Gastroesophageal sphincter (tissue), 4 donors: ENCODE measurements around the gene ATP1A2. TPM values are rescaled to one million over a fixed set of nuclear protein-coding genes. Genes with fewer than 3 reads are reported as not detected.

Source experiments
- ATAC-seq: fragments of 150-250 bp; one replicate; pipeline ENCODE4 v1.9.1; 2016; ENCODE audit warnings: mild to moderate bottlenecking, moderate library complexity
- H3K27ac ChIP-seq, 4 donors: fragments of 200-600 bp; sonication (generic) in 3 of 4; 1 replicate in 3 of 4; 2 replicates in 1 of 4; pipeline ENCODE4 v1.5.1; 2016 to 2019
- H3K27me3 ChIP-seq: fragments of 200-600 bp; sonication (generic); one replicate; pipeline ENCODE4 v1.5.1; 2019
- H3K36me3 ChIP-seq, 2 donors: fragments of 200-600 bp; sonication (generic); one replicate each; pipeline ENCODE4 v1.5.1; 2019; ENCODE audit warnings: control low read depth in 1 of 2
- H3K4me1 ChIP-seq, 3 donors: fragments of 200-600 bp; sonication (generic); 1 replicate in 2 of 3; 2 replicates in 1 of 3; pipeline ENCODE4 v1.5.1; 2016 to 2019; ENCODE audit warnings: control low read depth in 2 of 3
- H3K4me3 ChIP-seq, 2 donors: fragments of 200-600 bp; sonication (generic); one replicate each; pipeline ENCODE4 v1.5.1; 2019; ENCODE audit warnings: mild to moderate bottlenecking in 1 of 2, moderate library complexity in 1 of 2
- H3K9me3 ChIP-seq, 3 donors: fragments of 200-600 bp; sonication (generic); one replicate each; pipeline ENCODE4 v1.5.1; 2017 to 2019; ENCODE audit warnings: control low read depth in 2 of 3
- CTCF ChIP-seq, 4 experiments: fragments of 200-600 bp in 2 of 4; fragments of 450-650 bp in 2 of 4; sonication (generic) in 1 of 4; IDR thresholded peaks; one replicate each; pipeline ENCODE4 v1.5.1; 2017 to 2019; ENCODE audit warnings: antibody characterized with exemption in 4 of 4, mild to moderate bottlenecking in 2 of 4, moderate library complexity in 2 of 4
- EP300 ChIP-seq: sonication (generic); formaldehyde crosslinking; IDR thresholded peaks from one replicate; pipeline ENCODE4 v1.6.1; 2017; ENCODE audit warnings: antibody characterized with exemption, mild to moderate bottlenecking
- POLR2A ChIP-seq, 2 donors: fragments of 450-650 bp; IDR thresholded peaks; one replicate each; pipeline ENCODE4 v1.6.1; 2017; ENCODE audit warnings: antibody characterized with exemption in 2 of 2, mild to moderate bottlenecking in 2 of 2, moderate library complexity in 1 of 2
- POLR2AphosphoS5 ChIP-seq: sonication (generic); formaldehyde crosslinking; IDR thresholded peaks from one replicate; pipeline ENCODE4 v1.6.1; 2017; ENCODE audit warnings: antibody characterized with exemption
- WGBS, 2 donors: methylation state at CpG; one replicate each; pipeline ENCODE4 v1.1.5; 2018; ENCODE audit warnings: low coverage in 1 of 2; 5-methylcytosine and 5-hydroxymethylcytosine counted together
- total RNA-seq, 4 donors: library from RNA; depleted of rRNA; stranded (reverse); fragments of >200 nt; gene quantifications; one replicate each; pipeline ENCODE4 v1.1.0, GENCODE V29; 2016

The ATP1A2 gene
- total RNA-seq, 4 donors from 2014 or later: 100 to 348 (median 142) TPM

GRCh38 chr1:160171980-160172379 is 56.4 kb downstream of the ATP1A2 start:
- Histone ChIP-seq H3K27me3 (no peaks in the 10 kb centered on the region), H3K4me1 (no peaks in the 10 kb centered on the region), H3K9me3 (no peaks in the 10 kb centered on the region), H3K36me3 (no peaks in the 10 kb centered on the region), H3K27ac (no peak overlapping the region), H3K4me3 (no peak overlapping the region)
- TF ChIP-seq EP300: no peak
- no peak for TF ChIP-seq POLR2AphosphoS5
- no peak for TF ChIP-seq POLR2A (IDR thresholded peaks at IDR 0.05)
- no peak for TF ChIP-seq CTCF (IDR thresholded peaks at IDR 0.05)
- ATAC-seq: no peak
- WGBS, 2 donors: 34 to 72% methylated on average over 8 to 9 of the region's 9 CpGs

DNA sequence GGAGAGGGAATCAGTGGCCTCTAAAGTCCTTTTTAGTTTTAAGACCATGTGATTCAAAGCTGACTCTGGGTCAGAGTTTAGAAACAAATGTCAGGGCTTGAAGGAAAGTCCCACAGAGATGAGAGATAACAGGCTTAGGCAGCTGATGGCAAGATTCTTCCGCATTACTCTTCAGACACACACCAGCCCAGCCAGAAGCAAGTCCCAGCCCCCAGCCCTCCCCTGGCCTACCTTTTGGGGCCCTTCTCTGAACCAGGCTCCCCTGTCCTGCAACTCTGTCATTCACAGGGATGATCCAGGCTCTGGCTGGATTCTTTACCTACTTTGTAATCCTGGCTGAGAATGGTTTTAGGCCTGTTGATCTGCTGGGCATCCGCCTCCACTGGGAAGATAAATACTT is 61.7 kb downstream of the ATP1A2 start:
- Histone ChIP-seq H3K4me1 (no peaks in the 10 kb centered on the region), H3K4me3 (no peak overlapping the region), H3K27ac (no peak overlapping the region), H3K36me3 (no peaks in the 10 kb centered on the region), H3K9me3 (no peaks in the 10 kb centered on the region), H3K27me3 (no peaks in the 10 kb centered on the region)
- TF ChIP-seq POLR2A (IDR thresholded peaks at IDR 0.05): no peak
- no peak for TF ChIP-seq EP300
- no peak for TF ChIP-seq CTCF (IDR thresholded peaks at IDR 0.05)
- no peak for TF ChIP-seq POLR2AphosphoS5
- no peak for ATAC-seq
- 43 to 80% methylated on average over 1 of the region's 2 CpGs for WGBS, 2 donors

DNA sequence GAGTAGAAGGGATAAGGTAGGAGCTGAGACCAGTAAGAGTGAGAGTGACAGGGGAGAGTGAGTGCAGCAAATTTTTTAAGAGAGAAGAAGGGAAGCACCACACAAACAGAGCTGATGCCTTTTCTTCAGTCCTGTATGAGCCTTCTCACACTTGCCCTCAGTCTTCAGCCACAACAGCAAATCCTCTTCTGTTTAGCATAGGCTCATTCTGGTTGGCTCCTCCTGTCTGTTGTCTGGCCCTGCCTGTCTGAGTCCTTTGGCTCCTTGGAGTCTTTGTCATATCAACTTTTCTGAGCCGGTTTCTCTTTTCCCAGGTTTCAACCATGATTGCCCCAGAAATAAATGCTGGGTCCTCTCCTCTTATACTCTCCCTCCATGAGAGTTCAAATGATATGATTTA is 62.1 kb downstream of the ATP1A2 start:
- TF ChIP-seq POLR2AphosphoS5 (no peak), POLR2A (IDR thresholded peaks at IDR 0.05) (no peak), EP300 (no peak), CTCF (IDR thresholded peaks at IDR 0.05) (no peak)
- H3K9me3 ChIP-seq: no peaks in the 10 kb centered on the region
- no peak for ATAC-seq
- no peaks in the 10 kb centered on the region for H3K4me1 ChIP-seq
- H3K4me3 ChIP-seq: no peak overlapping the region
- H3K36me3 ChIP-seq: no peaks in the 10 kb centered on the region
- 70% methylated on average over 1 of the region's 1 CpG; no CpG with 5 or more reads in 1 of the 2 donors for WGBS, 2 donors
- H3K27me3 ChIP-seq: no peaks in the 10 kb centered on the region
- H3K27ac ChIP-seq: no peak overlapping the region

GRCh38 chr1:160178731-160179130 is 63.2 kb downstream of the ATP1A2 start:
- no peaks in the 10 kb centered on the region for H3K4me1 ChIP-seq
- H3K27ac ChIP-seq: no peak overlapping the region
- H3K4me3 ChIP-seq: no peak overlapping the region
- TF ChIP-seq CTCF (IDR thresholded peaks at IDR 0.05): no peak
- TF ChIP-seq EP300: no peak
- TF ChIP-seq POLR2AphosphoS5: no peak
- TF ChIP-seq POLR2A (IDR thresholded peaks at IDR 0.05): no peak
- ATAC-seq: no peak
- no peaks in the 10 kb centered on the region for H3K27me3 ChIP-seq
- 89 to 93% methylated on average over 2 of the region's 2 CpGs for WGBS, 2 donors
- no peaks in the 10 kb centered on the region for H3K9me3 ChIP-seq
- H3K36me3 ChIP-seq: no peaks in the 10 kb centered on the region

- Histone ChIP-seq H3K27me3 (no peaks in the 10 kb centered on the region), H3K9me3 (no peaks in the 10 kb centered on the region), H3K4me3 (no peak overlapping the region), H3K27ac (no peak overlapping the region), H3K4me1 (no peaks in the 10 kb centered on the region), H3K36me3 (no peaks in the 10 kb centered on the region)
- 85 to 94% methylated on average over 4 of the region's 4 CpGs for WGBS, 2 donors
- ATAC-seq: no peak
- TF ChIP-seq CTCF (IDR thresholded peaks at IDR 0.05): no peak
- no peak for TF ChIP-seq EP300
- no peak for TF ChIP-seq POLR2AphosphoS5
- TF ChIP-seq POLR2A (IDR thresholded peaks at IDR 0.05): no peak
Measured at GRCh38 chr1:160179336-160179735, 63.8 kb downstream of the ATP1A2 start.
